AG09319 (cell line): ENCODE data around the gene GIGYF2.

Experiments used
- DNase-seq: peaks from one replicate; pipeline ENCODE4 v3.0.0-alpha.2; 2010; ENCODE audit warnings: low read depth; ENCODE audit errors: extremely low read depth
- TF ChIP-seq, protein P1 (sequence below): IDR thresholded peaks from 2 replicates; pipeline ENCODE4 v1.5.1; 2011; ENCODE audit warnings: low read depth, mild to moderate bottlenecking, inconsistent platforms, low read length, moderate library complexity

Gene GIGYF2

DNA sequence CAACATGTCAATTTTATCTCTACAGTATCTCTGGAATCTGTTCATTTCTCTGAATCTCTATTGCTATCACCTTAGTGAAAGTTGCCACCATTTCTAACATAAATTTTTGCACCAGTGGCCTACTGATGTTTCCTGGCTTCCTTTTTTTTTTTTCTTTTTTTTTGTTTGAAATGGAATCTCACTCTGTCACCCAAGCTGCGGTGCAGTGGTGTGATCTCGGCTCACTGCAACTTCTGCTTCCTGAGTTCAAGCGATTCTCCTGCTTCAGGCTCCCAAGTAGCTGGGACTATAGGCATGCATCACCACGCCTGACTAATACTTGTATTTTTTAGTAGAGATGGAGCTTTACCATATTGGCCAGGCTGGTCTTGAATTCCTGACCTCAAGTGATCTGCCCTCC, 44.2 kb downstream of the GIGYF2 start:
- TF ChIP-seq, protein P1, sequence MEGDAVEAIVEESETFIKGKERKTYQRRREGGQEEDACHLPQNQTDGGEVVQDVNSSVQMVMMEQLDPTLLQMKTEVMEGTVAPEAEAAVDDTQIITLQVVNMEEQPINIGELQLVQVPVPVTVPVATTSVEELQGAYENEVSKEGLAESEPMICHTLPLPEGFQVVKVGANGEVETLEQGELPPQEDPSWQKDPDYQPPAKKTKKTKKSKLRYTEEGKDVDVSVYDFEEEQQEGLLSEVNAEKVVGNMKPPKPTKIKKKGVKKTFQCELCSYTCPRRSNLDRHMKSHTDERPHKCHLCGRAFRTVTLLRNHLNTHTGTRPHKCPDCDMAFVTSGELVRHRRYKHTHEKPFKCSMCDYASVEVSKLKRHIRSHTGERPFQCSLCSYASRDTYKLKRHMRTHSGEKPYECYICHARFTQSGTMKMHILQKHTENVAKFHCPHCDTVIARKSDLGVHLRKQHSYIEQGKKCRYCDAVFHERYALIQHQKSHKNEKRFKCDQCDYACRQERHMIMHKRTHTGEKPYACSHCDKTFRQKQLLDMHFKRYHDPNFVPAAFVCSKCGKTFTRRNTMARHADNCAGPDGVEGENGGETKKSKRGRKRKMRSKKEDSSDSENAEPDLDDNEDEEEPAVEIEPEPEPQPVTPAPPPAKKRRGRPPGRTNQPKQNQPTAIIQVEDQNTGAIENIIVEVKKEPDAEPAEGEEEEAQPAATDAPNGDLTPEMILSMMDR = no peak
- DNase-seq = no peak

DNA sequence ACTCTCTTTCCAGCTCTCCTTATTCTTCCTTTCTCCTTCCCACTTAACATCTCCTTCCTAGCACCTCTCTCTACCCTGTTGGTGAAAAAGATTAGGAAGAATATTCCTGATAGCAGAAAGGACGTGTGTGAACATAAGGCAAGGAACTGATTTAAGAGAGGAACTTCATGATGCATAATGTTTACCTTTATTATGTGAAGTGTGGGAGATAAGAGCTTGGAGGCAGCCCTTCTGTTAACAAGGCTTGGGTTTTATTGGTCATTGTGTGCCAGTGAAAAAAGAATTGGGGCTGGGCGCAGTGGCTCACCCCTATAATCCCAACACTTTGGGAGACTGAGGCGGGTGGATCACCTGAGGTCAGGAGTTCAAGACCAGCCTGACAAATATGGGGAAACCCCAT, 44.8 kb downstream of the GIGYF2 start:
- TF ChIP-seq, protein P1 = no peak
- DNase-seq = no peak

DNA sequence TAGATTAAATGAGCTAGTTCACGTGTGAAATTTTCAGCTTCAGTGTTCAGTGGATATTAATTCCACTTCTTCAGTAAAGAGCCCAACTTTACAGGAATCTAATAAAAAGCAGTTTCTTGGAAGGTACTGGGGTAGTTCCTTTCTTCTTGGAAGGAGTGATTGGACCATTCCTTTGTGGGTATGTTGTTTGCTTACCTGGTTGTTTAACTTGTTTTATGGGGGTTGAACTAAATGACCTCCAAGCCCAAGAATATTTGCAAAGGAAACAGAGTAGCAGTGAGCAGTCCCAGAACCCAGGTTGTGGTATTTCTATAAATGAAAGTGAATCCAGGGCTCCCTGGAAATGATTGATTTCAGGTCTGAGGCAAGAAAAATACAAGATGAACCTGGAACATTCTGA, 47.8 kb downstream of the GIGYF2 start:
- TF ChIP-seq, protein P1 = no peak
- no peak for DNase-seq

DNA sequence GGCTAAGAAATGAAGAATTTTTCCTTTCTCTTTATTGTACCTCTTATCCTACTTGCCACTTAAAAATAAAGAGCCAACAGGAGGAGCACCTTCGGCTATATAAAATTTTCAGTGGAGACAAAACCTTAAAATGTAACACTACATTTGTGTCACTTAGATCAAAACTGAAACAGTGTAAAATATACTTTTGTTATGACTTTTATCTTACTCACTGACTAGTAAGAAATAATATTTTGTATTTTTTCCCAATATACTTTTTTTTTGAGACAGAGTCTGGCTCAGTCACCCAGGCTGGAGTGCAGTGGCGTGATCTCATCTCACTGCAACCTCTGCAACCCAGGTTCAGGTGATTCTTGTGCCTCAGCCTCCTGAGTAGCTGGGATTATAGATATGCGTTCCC, 50.9 kb downstream of the GIGYF2 start:
- TF ChIP-seq, protein P1 = no peak
- DNase-seq = no peak

DNA sequence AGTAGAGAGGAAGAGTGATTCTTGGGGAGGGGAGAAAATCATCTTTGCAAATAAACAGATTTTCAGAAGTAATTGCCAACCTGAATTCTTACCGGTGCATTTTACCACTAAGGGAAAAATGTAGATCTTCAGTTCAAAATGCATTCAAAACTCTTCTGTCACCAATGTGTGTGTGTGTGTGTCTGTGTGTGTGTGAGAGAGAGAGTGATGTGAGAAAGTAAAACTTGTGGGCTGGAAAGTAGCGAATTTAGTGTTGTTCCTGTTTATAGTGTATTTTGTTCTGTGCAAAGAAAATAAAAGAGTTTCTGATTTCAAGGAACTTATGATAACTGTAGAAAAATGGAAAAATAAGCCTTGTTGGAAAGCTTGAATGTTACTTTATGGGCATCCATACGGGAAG, 52.2 kb downstream of the GIGYF2 start:
- DNase-seq = no peak
- TF ChIP-seq, protein P1 = no peak

DNA sequence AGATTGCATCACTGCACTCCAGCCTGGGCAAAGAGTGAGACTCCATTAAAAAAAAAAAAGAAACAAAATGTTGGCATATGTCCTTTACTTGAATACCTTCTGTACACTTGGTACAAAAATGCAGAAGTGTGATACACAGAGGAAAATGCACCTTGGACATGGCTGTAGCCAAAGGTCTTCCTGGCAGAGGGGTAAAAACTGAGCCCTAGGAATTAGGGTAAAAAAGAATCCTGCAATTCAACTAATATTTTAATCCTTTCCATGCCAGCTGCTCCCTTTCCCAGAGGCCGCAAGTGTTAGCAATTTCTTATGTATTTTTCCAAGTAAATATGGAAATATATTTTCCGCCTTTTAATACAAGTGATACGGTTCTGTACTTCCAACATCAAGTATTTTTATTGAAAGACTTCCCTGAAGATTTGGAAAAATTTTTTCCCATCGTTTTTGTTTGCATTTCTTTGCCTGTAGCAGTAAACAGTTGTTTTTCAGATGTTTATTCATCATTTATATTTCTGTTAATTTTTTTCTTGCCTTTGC, 53.1 kb downstream of the GIGYF2 start:
- TF ChIP-seq, protein P1 = no peak
- no peak for DNase-seq

DNA sequence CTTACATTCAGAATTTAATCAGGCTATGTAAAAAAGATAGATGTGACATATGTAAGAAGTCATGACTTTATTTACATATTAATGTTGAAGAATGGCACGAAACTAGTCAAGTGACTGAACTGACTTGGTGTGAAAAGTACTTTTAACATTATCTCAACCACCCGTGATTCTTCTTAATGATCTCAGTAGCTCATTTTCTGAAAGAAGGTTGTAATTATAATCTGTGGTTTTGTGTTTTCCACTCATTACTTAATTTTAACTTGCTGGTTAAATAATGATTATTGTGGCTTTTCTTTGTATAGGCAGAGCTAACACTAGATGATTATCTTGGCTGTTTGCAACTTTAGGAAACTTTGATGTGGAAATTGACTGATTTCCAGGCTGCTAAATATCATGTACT, 60.8 kb downstream of the GIGYF2 start:
- TF ChIP-seq, protein P1 = no peak
- DNase-seq = no peak
